K562 (cell line): ENCODE measurements around the gene DBNL. TPM values are rescaled to one million over a fixed set of nuclear protein-coding genes. Genes with fewer than 3 reads are reported as not detected.

ENCODE experiments used
- CBX8 ChIP-seq: fragments of 200-600 bp; sonication (generic); IDR thresholded peaks from 2 replicates; pipeline ENCODE4 v1.6.1; 2012; ENCODE audit warnings: borderline replicate concordance, mixed run types, low read depth, mild to moderate bottlenecking, moderate library complexity, mixed read lengths, low read length, control low read depth, inconsistent platforms; ENCODE audit not compliant: poor library complexity, severe bottlenecking; ENCODE audit errors: extremely low read depth
- DACH1 ChIP-seq: fragments of 450-650 bp; IDR thresholded peaks from 2 replicates; pipeline ENCODE4 v1.6.1; 2018; ENCODE audit not compliant: partially characterized antibody
- HMG20A ChIP-seq: fragments of 450-650 bp; formaldehyde crosslinking; conservative IDR thresholded peaks from 2 replicates; pipeline ENCODE4 v1.4.0; 2020; ENCODE audit warnings: mild to moderate bottlenecking, mixed read lengths
- NFATC3 ChIP-seq: fragments of 450-650 bp; IDR thresholded peaks from 2 replicates; pipeline ENCODE4 v1.6.1; 2017; ENCODE audit warnings: mild to moderate bottlenecking
- POLR2A ChIP-seq: fragments of 450-650 bp; conservative IDR thresholded peaks from 2 replicates; pipeline ENCODE4 v1.6.1; 2016
- RAD51 ChIP-seq: fragments of 450-650 bp; IDR thresholded peaks from 2 replicates; pipeline ENCODE4 v1.7.1; 2016; ENCODE audit warnings: low read depth, mild to moderate bottlenecking, borderline replicate concordance
- RBM17 ChIP-seq: fragments of 200-400 bp; formaldehyde crosslinking; IDR thresholded peaks from 2 replicates; pipeline ENCODE4 v1.6.1; 2017; ENCODE audit warnings: low read depth, mild to moderate bottlenecking, low read length, borderline replicate concordance
- SOX6 ChIP-seq: fragments of 450-650 bp; IDR thresholded peaks from 2 replicates; pipeline ENCODE4 v1.6.1; 2014; ENCODE audit warnings: mild to moderate bottlenecking
- TEAD1 ChIP-seq, 2 experiments: fragments of 450-650 bp in 1 of 2; sonication (generic) in 1 of 2; formaldehyde crosslinking; IDR thresholded peaks; 2 replicates each; pipeline versions ENCODE4 v1.4.0 to v1.8.0; 2020 to 2022; ENCODE audit warnings: mild to moderate bottlenecking in 2 of 2, missing genetic modification reagents in 1 of 2
- XRCC5 ChIP-seq: fragments of 200-400 bp; formaldehyde crosslinking; IDR thresholded peaks from 2 replicates; pipeline ENCODE4 v1.6.1; 2017; ENCODE audit warnings: low read depth, mild to moderate bottlenecking, low read length
- ZNF589 ChIP-seq: fragments of 200-800 bp; sonication (Bioruptor generic); IDR thresholded peaks from 2 replicates; pipeline ENCODE4 v1.6.1; 2016; ENCODE audit warnings: low read depth, missing genetic modification characterization, missing compliant biosample characterization
- polyA plus RNA-seq, 8 experiments: library from polyadenylated mRNA; depleted of rRNA in 4 of 8; stranded (reverse) in 5 of 8; unstranded in 3 of 8; fragments of >200 nt; fragmentation: Nextera tagmentation in 2 of 8; fragmentation: Illumina TruSeq in 1 of 8; extraction: Ambion mirVana in 2 of 8; extraction: Trizol in 1 of 8; gene quantifications; 2 replicates each; pipeline versions ENCODE4 v1.2.1 to v1.2.3, GENCODE V29; 2011 to 2014; ENCODE audit warnings: inconsistent platforms in 1 of 8, missing spikeins in 1 of 8
- total RNA-seq, 7 experiments: library from RNA; depleted of rRNA in 6 of 7; stranded (reverse); fragments of >200 nt in 6 of 7; fragmentation: Illumina TruSeq in 2 of 7; extraction: Trizol in 2 of 7; gene quantifications; 2 replicates each; pipeline versions ENCODE4 v1.2.1 to v1.2.3, GENCODE V29; 2011 to 2021; ENCODE audit warnings: low replicate concordance in 1 of 7
- TF ChIP-seq, protein P1 (sequence below): fragments of 450-650 bp; formaldehyde crosslinking; conservative IDR thresholded peaks from 2 replicates; pipeline ENCODE4 v1.4.0; 2022; ENCODE audit warnings: mild to moderate bottlenecking, missing genetic modification characterization
- TF ChIP-seq, protein P2 (sequence below): fragments of 450-650 bp; IDR thresholded peaks from 2 replicates; pipeline ENCODE4 v1.6.1; 2016; ENCODE audit warnings: mild to moderate bottlenecking

The DBNL gene
- total and polyA plus RNA-seq, 9 of the 15 experiments (the other 6 are each of a cell fraction or from before 2014, with no cell fraction given): 1.9 to 65.1 (median 38.9) TPM

DNA sequence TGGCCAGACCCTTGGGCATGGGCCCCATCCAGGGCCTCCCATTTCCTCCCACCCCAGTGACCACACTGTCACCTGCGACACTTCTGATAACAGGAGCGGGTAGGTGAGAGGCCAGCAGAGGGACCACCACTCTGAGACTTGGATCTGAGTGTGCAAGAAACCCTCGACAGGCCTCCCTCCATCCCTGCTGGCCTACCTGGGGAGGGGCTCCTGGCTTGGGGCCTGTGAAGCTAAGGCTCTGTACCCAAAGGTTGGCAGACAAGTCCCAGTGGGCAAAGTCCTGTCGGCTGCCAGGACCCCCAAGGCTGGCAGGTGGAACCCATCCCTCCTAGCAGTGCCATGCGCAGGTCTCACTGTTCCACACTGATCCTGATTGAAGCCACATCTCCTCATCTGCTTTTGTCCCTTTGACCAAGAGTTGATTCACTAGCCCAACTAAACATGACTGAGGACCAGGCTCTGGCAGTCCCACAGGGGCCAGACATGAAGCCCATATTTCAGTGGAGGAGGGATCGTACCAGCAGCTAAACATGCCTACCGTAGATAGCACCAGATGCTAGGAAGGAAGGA is 22.1 kb downstream of the DBNL start (continued):
- TF ChIP-seq, protein P1, sequence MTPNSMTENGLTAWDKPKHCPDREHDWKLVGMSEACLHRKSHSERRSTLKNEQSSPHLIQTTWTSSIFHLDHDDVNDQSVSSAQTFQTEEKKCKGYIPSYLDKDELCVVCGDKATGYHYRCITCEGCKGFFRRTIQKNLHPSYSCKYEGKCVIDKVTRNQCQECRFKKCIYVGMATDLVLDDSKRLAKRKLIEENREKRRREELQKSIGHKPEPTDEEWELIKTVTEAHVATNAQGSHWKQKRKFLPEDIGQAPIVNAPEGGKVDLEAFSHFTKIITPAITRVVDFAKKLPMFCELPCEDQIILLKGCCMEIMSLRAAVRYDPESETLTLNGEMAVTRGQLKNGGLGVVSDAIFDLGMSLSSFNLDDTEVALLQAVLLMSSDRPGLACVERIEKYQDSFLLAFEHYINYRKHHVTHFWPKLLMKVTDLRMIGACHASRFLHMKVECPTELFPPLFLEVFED (CRISPR knock-in tag): 0 out of 2 replicates have a peak, but pooled peaks have one; percentile 34
- TF ChIP-seq DACH1 (no peak), TEAD1 (CRISPR knock-in tag; IDR thresholded peaks at IDR 0.05) (no peak), RBM17 (no peak), SOX6 (no peak), ZNF589 (CRISPR knock-in tag) (no peak), HMG20A (CRISPR knock-in tag) (no peak), NFATC3 (no peak), POLR2A (peak; percentile 28), RAD51 (no peak), XRCC5 (no peak), CBX8 (no peak)
- TF ChIP-seq, protein P2, sequence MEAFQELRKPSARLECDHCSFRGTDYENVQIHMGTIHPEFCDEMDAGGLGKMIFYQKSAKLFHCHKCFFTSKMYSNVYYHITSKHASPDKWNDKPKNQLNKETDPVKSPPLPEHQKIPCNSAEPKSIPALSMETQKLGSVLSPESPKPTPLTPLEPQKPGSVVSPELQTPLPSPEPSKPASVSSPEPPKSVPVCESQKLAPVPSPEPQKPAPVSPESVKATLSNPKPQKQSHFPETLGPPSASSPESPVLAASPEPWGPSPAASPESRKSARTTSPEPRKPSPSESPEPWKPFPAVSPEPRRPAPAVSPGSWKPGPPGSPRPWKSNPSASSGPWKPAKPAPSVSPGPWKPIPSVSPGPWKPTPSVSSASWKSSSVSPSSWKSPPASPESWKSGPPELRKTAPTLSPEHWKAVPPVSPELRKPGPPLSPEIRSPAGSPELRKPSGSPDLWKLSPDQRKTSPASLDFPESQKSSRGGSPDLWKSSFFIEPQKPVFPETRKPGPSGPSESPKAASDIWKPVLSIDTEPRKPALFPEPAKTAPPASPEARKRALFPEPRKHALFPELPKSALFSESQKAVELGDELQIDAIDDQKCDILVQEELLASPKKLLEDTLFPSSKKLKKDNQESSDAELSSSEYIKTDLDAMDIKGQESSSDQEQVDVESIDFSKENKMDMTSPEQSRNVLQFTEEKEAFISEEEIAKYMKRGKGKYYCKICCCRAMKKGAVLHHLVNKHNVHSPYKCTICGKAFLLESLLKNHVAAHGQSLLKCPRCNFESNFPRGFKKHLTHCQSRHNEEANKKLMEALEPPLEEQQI: no peak
